ENCODE data around the gene TEX52. TPM values are rescaled to one million over a fixed set of nuclear protein-coding genes. Genes with fewer than 3 reads are reported as not detected.
A peak's percentile ranks its signal among the peaks of the same experiment; 100 is the strongest.

TEX52 gene
- total and polyA plus RNA-seq, 10 of the 15 experiments (the other 5 are each of a cell fraction or from before 2014, with no cell fraction given): 0.23 TPM; not detected in 9

- in situ Hi-C loops (cut with MboI): no loop called here
- Histone ChIP-seq H3K9ac (ENCODE audit: control insufficient read depth, insufficient read depth, low read length) (no peak overlapping the region), H3K27ac (ENCODE audit: control insufficient read depth, insufficient read depth) (peak overlapping the region; percentile 64), H3K4me1 (ENCODE audit: control insufficient read depth, insufficient read depth, low read length) (peaks cover 14% of the 10 kb centered on the region), H3K36me3 (ENCODE audit: control insufficient read depth in 2 of 2, insufficient read depth in 2 of 2, low read length in 1 of 2) (peaks cover 24 to 28% of the 10 kb centered on the region in 2 experiments), H3K27me3 (replicated peaks in 1 of 2; ENCODE audit: control insufficient read depth in 2 of 2, insufficient read depth in 2 of 2, low read length in 1 of 2) (no peaks in the 10 kb centered on the region), H3K79me2 (ENCODE audit: control insufficient read depth, insufficient read depth, low read length) (no peaks in the 10 kb centered on the region), H3K4me2 (ENCODE audit: control insufficient read depth, insufficient read depth) (peak overlapping the region; percentile 30), H3K9me3 (replicated peaks; ENCODE audit: control insufficient read depth, insufficient read depth, low read length) (no peaks in the 10 kb centered on the region), H3K4me3 (no peak overlapping the region), H2AFZ (ENCODE audit: control insufficient read depth, low read depth, low read length) (no peak overlapping the region), H4K20me1 (ENCODE audit: control insufficient read depth, insufficient read depth) (no peaks in the 10 kb centered on the region)
- SMC1A ChIA-PET (ENCODE audit: uncharacterized antibody, unreplicated experiment): no interaction called here
- no TSS peak for BruUV-seq (replicated peaks)
- RAD21 ChIA-PET (ENCODE audit: unreplicated experiment): no interaction called here
- WGBS (ENCODE audit: insufficient coverage, insufficient replicate concordance, low lambda C conversion rate, missing lambda C conversion rate): 32% methylated on average over 7 of the region's 7 CpGs
- ATAC-seq (peak; percentile 80), FAIRE-seq (peak; percentile 57), DNase-seq (ENCODE audit: low read depth, low spot score) (peak; percentile 35)
- POLR2A ChIA-PET: interaction anchor here (0.7 to 1.2 kb wide), 2 partner anchors 9 to 10 kb away, joined by 3 read pairs; partner anchors contain the start of gene FKBP4
- intact Hi-C loops (cut with micrococcal nuclease; ENCODE audit: unreplicated experiment): no loop called here
- CTCF ChIA-PET: no interaction called here
- no peak for TF ChIP-seq WRNIP1 (IDR thresholded peaks at IDR 0.05; ENCODE audit: borderline replicate concordance, low read depth, low read length)
- no peak for TF ChIP-seq TARDBP (IDR thresholded peaks at IDR 0.05; ENCODE audit: borderline replicate concordance)
- TF ChIP-seq KLF5 (IDR thresholded peaks at IDR 0.05; ENCODE audit: partially characterized antibody): no peak
- peak in 1 of 2 experiments; percentile 41; a peak in 1 of 4 replicates for TF ChIP-seq BHLHE40 (IDR thresholded peaks at IDR 0.05; ENCODE audit: borderline replicate concordance in 1 of 2, low read depth in 2 of 2, low read length in 1 of 2)
- no peak for TF ChIP-seq ZSCAN29 (IDR thresholded peaks at IDR 0.05)
- no peak for TF ChIP-seq ESRRA (IDR thresholded peaks at IDR 0.05; ENCODE audit: low read length)
- TF ChIP-seq, protein P1, sequence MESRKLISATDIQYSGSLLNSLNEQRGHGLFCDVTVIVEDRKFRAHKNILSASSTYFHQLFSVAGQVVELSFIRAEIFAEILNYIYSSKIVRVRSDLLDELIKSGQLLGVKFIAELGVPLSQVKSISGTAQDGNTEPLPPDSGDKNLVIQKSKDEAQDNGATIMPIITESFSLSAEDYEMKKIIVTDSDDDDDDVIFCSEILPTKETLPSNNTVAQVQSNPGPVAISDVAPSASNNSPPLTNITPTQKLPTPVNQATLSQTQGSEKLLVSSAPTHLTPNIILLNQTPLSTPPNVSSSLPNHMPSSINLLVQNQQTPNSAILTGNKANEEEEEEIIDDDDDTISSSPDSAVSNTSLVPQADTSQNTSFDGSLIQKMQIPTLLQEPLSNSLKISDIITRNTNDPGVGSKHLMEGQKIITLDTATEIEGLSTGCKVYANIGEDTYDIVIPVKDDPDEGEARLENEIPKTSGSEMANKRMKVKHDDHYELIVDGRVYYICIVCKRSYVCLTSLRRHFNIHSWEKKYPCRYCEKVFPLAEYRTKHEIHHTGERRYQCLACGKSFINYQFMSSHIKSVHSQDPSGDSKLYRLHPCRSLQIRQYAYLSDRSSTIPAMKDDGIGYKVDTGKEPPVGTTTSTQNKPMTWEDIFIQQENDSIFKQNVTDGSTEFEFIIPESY (IDR thresholded peaks at IDR 0.05): no peak
- TF ChIP-seq ZNF384 (IDR thresholded peaks at IDR 0.05; ENCODE audit: borderline replicate concordance, low read depth, low read length): no peak
- no peak for TF ChIP-seq CHD1 (IDR thresholded peaks at IDR 0.05; ENCODE audit: low read depth, low read length)
- TF ChIP-seq JUND (IDR thresholded peaks at IDR 0.05; ENCODE audit: low read depth, low read length): no peak
- no peak for TF ChIP-seq LARP7 (IDR thresholded peaks at IDR 0.05)
- TF ChIP-seq HDGF (IDR thresholded peaks at IDR 0.05): no peak
- TF ChIP-seq SMAD1 (IDR thresholded peaks at IDR 0.05; ENCODE audit: low read depth, partially characterized antibody): no peak
- TF ChIP-seq KDM1A (IDR thresholded peaks at IDR 0.05; ENCODE audit: borderline replicate concordance): no peak
- no peak for TF ChIP-seq HDAC6 (IDR thresholded peaks at IDR 0.05; ENCODE audit: unreplicated experiment)
- no peak for TF ChIP-seq NFIC (IDR thresholded peaks at IDR 0.05; ENCODE audit: low read depth, low read length)
- TF ChIP-seq RUNX3 (IDR thresholded peaks at IDR 0.05; ENCODE audit: low read length): peak; percentile 40; the same call in 1 of the 2 replicates
- TF ChIP-seq, protein P2, sequence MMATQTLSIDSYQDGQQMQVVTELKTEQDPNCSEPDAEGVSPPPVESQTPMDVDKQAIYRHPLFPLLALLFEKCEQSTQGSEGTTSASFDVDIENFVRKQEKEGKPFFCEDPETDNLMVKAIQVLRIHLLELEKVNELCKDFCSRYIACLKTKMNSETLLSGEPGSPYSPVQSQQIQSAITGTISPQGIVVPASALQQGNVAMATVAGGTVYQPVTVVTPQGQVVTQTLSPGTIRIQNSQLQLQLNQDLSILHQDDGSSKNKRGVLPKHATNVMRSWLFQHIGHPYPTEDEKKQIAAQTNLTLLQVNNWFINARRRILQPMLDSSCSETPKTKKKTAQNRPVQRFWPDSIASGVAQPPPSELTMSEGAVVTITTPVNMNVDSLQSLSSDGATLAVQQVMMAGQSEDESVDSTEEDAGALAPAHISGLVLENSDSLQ (IDR thresholded peaks at IDR 0.05): 0 out of 2 replicates have a peak, but pooled peaks have one; percentile 7
- no peak for TF ChIP-seq CBFB (IDR thresholded peaks at IDR 0.05; ENCODE audit: low read depth)
- TF ChIP-seq TCF7 (IDR thresholded peaks at IDR 0.05; ENCODE audit: borderline replicate concordance): no peak
- TF ChIP-seq PAX5 (IDR thresholded peaks at IDR 0.05; ENCODE audit: borderline replicate concordance, low read depth, low read length): peak; percentile 25; the same call in 1 of the 2 replicates
- peak; percentile 31; the same call in 1 of the 2 replicates for TF ChIP-seq IKZF1 (conservative IDR thresholded peaks at IDR 0.05)
- no peak for TF ChIP-seq RBBP5 (conservative IDR thresholded peaks at IDR 0.05)
- TF ChIP-seq HCFC1 (IDR thresholded peaks at IDR 0.05; ENCODE audit: low read length): no peak
- TF ChIP-seq PML (IDR thresholded peaks at IDR 0.05; ENCODE audit: low read length): no peak
Observed at GRCh38 chr12:2803635-2804392, 53.0 kb downstream of the TEX52 start.
